Activated CD4-positive, CD25-positive, alpha-beta regulatory T cell treated with anti-CD3 and anti-CD28 coated beads, Interleukin-2, amount 50 U/mL, for 16 hours (primary cell): Measurements from ENCODE around the gene NEURL1B.
"Not testable (repeated sequence)": the region's sequence is repeated elsewhere in the genome, so short reads cannot be mapped to it uniquely, and the experiment has no call there.

Experiments
- DNase-seq: peaks from one replicate; pipeline ENCODE4 v3.0.0-alpha.2; 2020; ENCODE audit warnings: low read depth, low spot score

Gene NEURL1B, protein sequence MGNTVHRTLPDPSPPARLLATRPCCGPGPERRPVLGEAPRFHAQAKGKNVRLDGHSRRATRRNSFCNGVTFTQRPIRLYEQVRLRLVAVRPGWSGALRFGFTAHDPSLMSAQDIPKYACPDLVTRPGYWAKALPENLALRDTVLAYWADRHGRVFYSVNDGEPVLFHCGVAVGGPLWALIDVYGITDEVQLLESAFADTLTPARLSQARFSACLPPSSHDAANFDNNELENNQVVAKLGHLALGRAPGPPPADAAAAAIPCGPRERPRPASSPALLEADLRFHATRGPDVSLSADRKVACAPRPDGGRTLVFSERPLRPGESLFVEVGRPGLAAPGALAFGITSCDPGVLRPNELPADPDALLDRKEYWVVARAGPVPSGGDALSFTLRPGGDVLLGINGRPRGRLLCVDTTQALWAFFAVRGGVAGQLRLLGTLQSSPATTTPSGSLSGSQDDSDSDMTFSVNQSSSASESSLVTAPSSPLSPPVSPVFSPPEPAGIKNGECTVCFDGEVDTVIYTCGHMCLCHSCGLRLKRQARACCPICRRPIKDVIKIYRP

GRCh38 chr5:172640822-172641358, at the start of gene NEURL1B:
Gene NEURL1B, plus strand, starts transcription at chr5:172641263. Its CDS starts 144 bp downstream, at chr5:172641407.
- no peak for DNase-seq

DNA sequence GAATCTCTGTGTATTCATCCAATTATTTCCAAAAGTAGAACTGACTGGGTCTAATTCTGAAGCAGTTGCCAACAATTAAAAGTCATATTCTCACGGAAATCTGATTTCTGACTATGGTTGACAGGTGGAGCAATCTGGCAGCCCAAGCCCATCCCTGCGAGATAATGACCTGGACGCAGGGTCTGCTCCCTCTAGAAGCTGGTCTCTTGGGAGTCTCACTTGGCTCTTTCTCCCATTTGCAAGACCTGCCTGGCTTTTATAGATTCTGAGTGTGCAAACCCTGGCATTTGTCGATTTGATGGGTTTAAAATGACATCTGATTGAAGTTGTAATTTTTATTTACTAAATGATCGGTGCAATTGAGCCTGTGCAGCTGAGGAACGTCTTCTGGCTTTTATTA, 49.4 kb upstream of the NEURL1B start:
- no peak for DNase-seq

DNA sequence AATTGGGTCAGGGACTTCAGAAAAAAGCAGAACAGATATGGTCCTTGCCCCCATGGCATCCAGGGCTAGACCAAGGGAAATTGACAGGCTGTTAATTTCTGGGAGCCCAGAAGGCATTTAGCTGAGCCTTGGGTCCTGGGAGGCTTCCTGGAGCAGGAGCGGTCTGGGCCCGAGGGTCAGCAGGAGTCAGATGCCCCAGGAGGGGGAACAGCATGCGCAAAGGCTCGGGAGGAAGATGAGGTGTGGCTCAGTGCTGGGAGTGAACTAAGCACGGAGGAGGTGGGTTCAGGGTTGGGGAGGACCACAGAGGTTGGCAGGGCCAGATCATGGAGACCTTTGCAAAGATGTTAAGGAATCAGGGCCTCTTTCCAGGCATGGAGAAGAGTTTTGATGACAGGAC, 48.2 kb upstream of the NEURL1B start:
- no peak for DNase-seq

DNA sequence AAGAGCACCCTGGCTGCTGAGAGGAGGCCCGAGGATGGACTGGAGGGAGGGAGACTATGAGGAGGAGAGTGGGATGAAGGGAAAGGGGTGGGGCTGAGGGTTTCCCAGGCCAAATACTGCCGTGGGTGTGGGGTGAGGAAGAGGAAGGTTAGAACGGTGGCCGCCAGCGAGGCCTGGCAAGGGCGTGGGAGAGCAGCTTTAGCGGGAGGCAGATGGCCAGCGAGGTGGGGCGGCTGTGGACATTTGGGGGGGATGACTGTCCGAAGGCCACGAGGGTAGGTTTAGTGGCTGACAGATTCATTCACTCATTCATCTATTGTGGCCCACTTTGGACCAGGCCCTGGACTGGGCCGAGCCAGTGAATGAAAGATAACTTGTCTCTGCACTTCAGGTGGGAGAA, 47.8 kb upstream of the NEURL1B start:
- DNase-seq = no peak

DNA sequence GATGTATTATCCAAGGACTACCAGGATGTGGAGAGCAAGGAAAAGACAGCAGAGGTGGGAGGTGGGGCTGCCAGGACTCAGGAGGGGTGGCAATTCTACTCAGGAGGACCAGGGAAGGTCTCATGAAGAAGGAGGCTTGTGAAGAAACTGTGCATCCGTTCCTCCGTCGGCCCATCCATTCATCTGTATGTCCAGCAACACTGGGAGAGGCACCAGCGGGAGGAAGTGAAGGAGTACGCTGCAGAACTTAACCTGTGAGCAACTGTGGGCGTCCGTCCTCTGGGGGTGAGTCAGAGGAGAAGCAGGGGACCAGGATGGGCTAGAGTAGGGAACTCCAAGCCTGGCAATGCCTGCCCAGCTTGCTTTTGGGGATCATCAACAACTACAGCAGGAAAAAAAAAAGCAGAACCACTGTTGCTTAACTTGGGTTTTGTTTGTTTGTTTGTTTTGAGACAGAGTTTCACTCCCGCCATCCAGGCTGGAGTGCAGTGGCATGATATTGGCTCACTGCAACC, 47.3 kb upstream of the NEURL1B start:
- no peak for DNase-seq

GRCh38 chr5:172594431-172594830, 46.6 kb upstream of the NEURL1B start:
- no peak for DNase-seq

DNA sequence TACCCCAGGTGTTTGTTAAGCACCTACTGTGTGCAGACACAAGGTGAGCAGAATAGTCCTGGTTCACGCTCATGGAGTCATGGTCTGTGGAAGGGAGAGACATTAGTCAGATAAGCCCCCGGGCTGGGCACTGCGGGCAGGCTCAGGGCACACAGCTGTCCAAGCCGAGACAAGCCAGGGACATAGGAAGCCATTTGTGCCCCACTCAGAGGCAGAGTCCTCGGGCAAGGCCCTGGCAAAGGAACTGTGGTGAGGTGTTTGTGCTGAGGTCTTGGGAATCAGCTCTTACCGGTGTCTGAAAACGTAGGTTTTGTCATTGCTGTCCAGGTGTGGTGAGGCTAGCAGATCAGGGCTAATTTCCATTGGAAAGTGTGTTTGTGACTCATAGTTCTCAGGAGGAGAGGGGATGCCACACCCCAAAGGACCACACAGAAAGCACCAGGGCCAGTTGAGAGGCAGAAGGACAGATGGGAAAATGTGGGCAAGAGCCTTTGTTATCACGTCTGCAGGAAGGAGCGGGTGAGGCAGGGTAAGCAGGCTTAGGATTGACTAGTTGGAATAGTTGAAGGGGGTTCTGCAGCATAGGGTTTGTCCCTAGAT, 46.1 kb upstream of the NEURL1B start:
- DNase-seq = no peak

DNA sequence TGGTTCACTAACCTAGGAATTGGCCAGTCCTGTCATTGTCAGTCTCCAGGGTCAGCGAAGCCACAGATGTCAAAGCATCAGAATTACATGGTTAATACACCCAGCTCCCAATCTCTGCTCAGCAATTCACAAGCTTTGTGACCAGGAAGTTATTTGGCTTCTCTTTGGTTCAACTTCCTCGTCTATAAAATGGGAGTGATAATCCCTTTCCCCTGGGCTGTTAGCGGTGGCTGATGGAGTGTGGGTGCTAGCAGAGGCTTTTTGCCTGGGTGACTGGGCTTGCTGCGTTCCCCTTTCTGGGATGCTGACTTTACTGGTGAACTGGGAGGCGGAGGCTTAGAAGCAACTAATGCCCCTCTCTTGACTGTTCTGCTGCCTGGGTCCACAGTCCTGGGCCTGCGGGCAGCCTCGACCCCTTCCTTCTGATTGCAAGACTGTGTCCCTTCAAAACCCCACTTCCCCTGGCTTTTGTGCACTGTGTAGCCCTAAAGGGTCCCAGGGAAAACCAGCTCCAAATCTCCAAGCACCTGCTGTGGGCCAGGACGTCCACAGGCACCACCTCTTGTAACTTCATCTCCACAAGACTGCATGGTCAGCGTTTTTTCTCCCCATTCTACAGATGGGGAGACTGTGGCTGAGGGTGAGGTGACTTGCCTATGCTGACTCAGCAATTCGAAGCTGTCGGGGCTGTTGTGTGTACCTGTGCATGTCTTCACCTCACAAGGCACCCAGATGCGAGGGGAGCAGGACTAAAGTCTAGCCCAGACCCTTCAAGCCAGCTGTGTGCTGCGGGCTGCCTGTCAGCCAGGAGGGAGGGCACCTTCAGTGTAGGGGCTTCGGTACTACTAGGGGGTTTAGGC, 45.2 kb upstream of the NEURL1B start:
- no peak for DNase-seq

DNA sequence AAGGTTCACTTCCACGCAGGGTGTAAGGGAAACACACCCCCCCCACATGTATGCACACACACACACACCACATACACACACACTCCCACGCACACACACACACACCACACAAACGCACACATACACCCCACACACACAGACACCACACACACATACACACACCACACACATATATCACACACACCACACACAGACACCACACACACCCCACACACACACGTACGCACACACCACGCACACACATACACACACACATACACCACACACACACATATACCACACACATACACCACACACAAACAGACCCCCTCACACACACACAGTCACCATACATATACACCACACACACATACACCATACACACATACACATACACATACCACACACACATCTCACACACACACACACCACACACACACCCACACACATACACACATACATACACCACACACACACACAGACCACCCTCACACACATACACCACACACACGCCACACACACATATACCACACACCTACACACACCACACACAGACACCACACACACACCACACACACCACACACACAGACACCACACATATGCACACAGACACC, 44.3 kb upstream of the NEURL1B start:
- DNase-seq = no peak

- no peak for DNase-seq
Measured at GRCh38 chr5:172597755-172598155, 43.3 kb upstream of the NEURL1B start.

DNA sequence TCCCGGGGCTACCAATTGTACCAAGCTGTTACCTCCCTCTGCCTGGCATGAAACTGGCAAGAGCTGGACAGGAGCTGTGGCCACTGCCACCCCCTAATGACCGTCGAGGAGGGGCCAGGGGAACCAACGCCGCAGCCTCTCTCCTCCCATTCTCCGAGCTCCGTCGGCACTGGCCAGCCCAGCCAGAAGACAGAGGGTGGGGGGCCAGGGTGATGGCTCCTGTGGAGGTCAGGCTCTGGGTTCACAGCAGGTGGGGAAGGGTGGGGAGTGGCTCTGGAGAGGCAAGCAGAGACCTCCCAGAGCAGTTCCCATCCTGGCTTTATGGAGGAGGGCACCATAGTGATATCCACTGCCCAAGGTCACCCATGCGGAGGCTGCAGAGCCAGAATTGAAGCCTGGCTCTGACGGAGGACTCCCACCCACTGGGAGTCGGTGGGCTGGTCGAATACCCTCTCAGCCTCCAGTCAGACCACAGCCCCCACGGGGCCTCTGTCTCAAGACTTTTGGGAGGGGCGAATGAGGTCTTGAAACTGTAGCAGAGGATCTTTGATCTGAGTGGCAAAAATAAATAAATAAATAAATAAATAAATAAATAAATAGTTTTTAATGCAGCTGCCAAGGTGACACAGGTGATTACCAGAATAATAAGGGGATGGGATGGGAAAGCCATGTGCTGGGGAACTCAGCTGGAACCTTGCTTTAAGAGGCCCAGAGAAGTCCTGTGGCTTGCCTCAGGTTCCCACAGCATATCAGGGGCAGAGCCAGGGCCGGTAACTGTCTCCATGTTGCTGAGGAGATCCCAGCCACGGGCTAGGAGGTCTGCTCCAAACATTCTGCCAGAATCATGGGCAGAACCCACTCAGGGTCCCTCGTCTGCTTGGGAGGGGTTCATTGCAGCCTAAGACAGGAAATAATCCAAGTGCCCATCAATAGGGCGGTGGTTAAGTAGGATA, 42.5 kb upstream of the NEURL1B start:
- DNase-seq = no peak

- no peak for DNase-seq
Measured at GRCh38 chr5:172599204-172599567, 41.9 kb upstream of the NEURL1B start.

- no peak for DNase-seq
Measured at GRCh38 chr5:172600571-172600970, 40.5 kb upstream of the NEURL1B start.

DNA sequence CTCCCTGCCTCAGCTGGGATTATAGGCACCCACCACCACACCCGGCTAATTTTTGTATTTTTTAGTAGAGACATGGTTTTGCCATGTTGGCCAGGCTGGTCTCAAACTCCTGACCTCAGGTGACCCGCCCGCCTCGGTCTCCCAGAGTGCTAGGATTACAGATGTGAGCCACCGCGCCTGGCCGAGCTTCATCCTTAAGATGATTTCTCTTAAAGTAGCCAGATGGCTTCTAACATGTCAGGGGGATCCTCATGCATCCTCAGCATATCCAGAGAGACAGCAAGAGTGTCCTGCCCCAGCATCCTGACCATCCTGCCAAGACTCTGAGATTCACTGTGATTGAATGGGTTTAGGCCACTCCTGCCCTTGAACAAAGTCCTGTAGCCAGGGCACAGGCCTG, 39.5 kb upstream of the NEURL1B start:
- DNase-seq = not testable (repeated sequence)

DNA sequence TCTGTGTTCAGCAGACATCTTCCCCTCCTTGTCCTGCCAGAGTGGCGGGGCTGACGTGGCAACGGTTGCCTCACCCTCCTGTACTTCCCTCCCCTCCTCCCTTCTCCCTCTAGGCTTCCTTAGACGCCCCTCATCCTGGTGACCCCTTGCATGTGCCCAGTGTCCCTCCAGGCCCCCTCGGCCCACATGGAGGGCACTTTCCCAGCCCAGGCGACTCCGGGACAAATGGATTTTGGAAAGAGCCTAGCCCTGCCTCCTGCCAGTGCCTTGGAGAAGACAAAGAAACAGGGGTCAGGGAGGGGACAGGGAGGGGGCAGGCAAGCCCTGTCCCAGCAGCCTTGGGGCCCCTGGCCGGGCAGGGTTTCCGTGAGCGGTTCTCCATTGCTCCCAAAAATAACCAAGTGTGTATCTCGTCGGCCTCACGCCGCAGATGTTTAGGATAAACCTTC, 38.3 kb upstream of the NEURL1B start:
- no peak for DNase-seq

- DNase-seq = no peak
Measured at GRCh38 chr5:172603251-172603806, 37.7 kb upstream of the NEURL1B start.

GRCh38 chr5:172605466-172605865, 35.6 kb upstream of the NEURL1B start:
- DNase-seq = no peak

DNA sequence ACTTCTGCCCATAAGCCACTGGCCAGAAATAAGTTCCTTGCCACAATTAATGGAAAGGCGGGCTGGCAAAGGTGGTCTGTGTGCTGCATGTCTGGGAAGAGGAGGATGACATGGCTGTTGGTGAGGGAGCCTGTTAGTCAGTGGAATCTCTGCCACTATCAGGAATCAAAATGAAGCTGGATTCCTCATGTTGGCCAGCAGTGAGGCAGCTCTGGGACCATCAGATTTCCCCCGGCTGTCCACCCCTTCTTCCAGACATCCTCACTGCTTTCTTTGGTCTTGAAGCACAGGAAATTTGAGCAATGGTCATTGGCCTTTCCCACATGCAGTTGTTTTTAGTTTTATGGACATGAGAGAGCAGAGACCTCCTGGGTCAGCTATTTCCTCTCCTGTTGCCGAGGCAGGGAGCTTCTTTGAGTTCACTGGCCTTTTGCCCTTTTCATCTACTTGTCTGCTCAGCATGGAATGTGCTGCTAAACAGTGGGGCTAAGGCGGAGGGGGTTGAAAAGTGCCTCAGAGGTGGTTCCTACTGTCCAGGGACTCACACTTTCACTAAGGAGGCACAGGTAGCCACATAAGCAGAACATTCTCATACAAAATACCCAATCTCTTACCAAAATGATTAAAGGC, 34.8 kb upstream of the NEURL1B start:
- DNase-seq = no peak

DNA sequence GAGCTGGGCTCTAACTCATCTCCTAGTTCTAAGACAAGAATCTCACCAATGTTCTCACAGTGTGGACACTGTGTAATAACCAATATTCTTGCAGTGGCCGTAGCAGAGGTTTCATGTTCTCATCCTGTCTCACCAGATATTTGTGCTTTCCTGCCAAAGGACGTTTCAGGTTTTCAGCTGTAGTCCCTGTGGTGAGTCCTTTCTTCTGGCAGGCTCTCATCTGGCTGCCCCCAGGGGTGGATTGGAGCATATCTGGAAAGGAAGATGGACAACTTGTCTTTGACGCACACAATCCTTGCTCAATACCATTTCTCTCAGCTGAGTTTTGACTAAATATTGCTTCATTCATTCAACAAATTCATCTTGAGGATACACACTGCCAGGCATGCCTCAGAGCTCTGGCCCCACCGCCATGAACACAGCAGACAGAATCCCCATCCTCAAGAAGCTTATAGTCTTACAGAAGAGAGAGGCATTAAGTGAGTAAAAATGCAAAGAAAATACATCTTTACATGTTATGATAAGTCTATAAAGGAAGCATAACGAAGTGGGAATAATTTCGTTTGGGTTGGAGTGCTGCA, 33.8 kb upstream of the NEURL1B start:
- DNase-seq = no peak
